CD4-positive, alpha-beta T cell treated with Interleukin-15 for 1 hour (primary cell): Measurements from ENCODE around the gene ARHGAP22.

ENCODE experiments used
- DNase-seq: peaks from one replicate; pipeline ENCODE4 v3.0.0-alpha.2; 2020

Gene ARHGAP22

GRCh38 chr10:48550071-48550691 lies 54.7 kb downstream of the ARHGAP22 start:
- no peak for DNase-seq

DNA sequence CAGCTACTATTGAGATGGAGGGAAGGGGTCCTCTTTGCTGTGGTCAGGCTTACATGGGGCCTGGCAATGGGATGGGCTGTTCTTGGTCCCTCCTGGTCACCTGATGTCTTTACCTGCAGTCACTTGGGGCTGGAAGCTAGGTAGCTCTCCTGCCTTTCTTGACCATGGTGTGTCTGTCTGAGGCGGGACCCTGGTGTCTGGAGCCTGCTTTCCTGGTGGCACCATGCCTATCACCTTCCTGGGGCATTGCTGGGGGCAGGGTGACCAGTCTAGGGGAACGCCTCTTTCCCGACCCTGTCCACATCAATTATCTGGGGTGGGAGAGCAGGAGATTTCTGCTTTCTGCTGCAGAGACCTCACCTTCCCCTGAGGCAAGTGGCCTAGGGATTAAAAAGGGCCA lies 55.6 kb downstream of the ARHGAP22 start:
- DNase-seq: no peak

DNA sequence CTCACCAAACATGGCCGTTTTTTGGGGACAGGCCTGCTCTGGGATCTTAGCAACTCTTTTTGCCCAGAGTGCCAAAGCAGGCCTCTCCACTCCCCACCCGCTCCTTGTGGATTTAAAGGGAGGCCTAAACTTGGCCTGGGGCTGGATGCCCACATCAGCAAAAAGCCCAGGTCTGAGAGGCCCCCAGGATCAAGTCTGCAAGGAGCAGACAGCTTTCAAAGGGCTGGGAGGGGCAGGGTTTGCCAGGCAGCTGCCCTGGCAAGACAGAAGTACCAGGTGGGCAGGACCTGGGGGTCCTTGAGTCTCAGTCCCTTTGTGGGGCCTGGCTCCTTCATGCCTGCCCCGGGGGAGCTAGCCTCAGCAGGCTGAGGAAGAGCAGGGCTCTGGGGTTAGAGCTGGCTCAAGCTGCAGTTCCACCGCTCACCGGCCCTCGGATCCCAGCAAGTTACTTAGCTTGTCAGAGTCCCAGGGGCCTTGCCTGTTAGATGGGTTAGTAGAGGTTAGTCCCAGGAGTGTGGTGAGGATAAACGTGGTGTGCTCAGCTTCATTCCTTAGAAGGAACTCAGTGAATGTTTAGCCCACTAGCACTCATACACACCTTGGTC lies 56.2 kb downstream of the ARHGAP22 start:
- DNase-seq: no peak

- no peak for DNase-seq
Measured at GRCh38 chr10:48547981-48548380, 56.9 kb downstream of the ARHGAP22 start.

GRCh38 chr10:48547061-48547895 lies 57.6 kb downstream of the ARHGAP22 start:
- DNase-seq: no peak

GRCh38 chr10:48545462-48546145 lies 59.3 kb downstream of the ARHGAP22 start:
- DNase-seq: no peak

DNA sequence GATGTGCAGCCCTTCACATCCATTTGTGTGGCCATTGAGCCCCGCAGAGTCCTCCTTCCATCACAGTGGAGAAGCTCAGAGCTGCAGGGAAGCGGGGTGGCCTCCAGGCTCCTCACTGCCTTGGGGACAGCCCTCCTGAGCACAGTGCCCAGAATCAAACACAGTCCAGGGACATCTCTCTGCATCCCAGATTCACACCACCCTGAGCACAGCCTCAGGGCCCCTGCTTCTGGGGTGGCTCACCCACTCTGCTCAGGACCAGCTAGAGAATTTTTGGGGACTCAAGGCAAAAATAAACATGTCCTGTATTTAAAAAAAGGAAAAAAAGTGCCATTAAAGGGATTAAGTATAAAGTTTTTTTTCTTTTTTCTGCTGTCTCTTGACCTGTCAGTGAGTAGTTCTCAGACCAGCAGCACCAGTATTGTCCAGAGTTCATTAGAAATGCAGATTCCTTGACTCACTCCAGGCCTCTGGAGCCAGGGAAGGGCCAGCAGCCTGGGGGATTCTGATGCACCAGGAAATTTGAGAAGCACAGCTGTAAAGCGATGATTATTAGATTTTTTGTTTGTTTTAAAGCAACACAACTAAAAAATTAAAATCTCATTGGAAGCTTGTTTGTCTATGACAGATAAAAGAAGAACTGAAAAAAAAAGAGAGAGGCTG lies 61.6 kb downstream of the ARHGAP22 start:
- no peak for DNase-seq

GRCh38 chr10:48542471-48543181 lies 62.2 kb downstream of the ARHGAP22 start:
- no peak for DNase-seq

- no peak for DNase-seq
Measured at GRCh38 chr10:48541144-48541795, 63.6 kb downstream of the ARHGAP22 start.

GRCh38 chr10:48538611-48539010 lies 66.3 kb downstream of the ARHGAP22 start:
- no peak for DNase-seq

GRCh38 chr10:48536916-48537890 lies 67.7 kb downstream of the ARHGAP22 start:
- no peak for DNase-seq

GRCh38 chr10:48536156-48536500 lies 68.7 kb downstream of the ARHGAP22 start:
- DNase-seq: no peak

DNA sequence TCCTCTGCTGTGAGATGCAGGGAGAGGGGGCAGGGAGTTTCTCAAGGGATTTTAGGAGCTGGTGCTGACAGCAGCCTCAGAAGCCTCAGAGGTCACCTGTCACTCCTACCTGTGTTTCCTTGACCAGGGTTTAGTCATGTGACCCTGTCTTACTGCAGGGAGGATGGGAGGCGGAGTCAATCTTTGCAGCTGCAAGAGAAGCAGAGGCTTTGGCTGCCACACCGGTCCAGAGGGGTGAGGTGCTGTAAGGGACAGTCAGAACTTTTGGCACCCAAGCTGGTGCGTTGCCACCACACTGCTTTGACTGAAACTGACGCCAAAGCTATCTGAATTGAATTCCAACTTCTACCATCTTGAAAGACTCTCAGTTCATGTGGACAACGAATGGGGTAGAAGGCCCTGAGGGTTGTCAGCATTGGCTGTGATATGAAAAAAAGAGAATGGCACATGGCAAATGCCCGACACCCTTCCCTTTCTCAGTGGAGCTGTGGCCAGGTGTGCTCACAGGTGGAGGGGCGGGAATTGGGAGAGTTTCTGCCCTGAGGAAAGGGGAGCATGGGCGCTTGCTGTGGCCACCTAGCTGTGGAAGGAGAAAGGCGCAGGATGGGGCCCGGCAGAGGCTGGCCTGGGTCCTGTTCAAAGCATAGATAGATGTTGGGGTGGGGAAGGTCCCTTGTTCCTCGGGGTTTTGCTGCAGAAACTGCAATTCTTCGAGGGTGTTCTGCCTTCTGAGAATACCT lies 69.3 kb downstream of the ARHGAP22 start:
- DNase-seq: no peak

DNA sequence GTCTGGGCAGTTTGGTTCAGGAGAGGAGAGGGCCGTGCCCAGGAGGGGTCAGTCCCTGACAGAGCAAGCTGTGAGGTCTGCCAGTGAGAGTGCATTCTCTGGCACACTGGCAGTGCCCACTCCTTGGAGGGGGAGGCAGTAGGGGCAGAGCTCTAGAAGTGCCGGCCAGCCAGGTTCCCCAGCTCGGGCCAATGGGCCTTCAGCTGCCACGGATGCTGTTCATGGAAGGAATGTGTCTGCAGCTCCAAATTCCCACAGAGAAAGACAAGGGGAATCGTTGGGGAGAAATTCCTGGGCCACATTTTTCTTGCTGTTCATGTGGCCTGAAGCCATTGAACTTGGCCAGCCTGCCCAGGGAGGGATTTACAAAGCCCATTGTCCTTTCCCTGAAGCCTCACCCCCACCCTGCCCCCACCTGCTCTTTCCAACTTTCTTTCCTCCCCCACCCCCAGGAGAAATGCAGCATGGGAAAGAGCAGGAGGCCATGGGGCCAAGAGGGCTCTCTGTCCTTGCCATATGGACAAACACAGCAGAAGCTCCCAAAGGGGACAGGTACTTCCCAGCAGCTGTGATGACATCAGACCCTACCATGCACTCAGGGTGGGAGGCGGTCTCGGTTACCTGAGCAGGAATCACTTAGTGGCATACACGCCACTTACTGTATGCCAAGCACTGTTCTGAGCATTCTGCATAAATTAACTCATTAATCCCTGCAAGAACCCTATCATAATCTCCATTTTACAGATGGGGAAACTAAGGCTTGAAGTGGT lies 70.7 kb downstream of the ARHGAP22 start:
- no peak for DNase-seq

- no peak for DNase-seq
Measured at GRCh38 chr10:48533540-48533939, 71.3 kb downstream of the ARHGAP22 start.

DNA sequence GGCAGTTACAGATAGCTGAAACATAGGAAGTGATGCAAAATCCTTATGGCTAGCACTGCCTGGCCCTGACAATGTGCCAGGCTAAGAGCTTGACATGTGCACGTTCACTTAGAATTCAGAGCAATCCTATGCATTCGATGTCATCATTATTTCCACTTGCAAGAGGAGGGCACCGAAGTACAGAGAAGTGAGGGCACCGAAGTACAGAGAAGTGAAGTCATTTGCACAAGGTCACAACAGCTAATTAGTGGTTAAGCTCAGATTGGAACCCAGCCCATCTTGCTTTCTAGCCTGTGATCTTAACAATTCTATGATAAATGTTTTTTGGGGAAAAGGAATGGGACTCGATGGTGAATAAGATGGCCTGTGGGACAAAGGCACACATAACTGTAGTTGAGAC lies 73.4 kb downstream of the ARHGAP22 start:
- DNase-seq: no peak

DNA sequence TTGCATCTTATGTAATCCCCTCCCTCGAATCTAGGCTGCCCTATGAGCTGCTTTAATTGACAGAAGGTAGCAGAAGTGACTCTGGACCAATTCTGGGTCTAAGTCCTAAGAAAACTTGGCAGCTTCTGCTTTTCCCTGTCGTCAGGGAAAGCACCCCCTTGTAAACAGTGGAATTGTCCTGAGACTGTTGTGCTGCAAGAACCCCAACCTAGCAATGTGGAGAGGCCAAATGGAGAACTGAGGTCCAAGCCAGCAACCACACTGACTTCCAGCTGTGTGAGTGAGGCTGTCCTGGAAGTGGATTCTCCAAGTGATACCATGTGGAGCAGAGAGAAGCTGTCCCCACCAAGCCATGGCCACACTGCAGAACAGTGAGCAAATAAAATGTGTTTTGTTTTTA lies 75.5 kb downstream of the ARHGAP22 start:
- DNase-seq: no peak

DNA sequence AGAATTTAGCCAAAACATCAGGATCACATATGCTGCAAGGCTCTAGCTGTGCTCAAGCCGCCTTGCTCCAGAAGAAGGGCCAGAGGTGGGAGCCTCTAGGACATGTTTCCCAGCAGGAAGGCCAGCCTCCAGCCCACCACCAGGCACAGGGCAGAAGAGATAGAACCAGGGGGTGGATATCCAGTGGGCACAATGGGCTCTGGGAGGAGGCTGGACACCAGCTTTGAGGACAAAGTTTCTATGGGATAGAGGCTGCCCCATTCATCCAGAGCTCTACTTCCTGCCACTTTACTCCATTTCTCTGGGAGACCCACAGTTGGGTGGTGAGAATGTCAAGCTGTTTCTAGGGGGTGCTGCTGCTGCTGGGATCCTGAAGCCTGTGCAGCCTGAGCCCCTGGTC lies 77.1 kb downstream of the ARHGAP22 start:
- no peak for DNase-seq
